ENCODE measurements around the gene LIN28B.

- TF ChIP-seq CTCF (IDR thresholded peaks at IDR 0.05; ENCODE audit: borderline replicate concordance, extremely low read depth, low read length, poor library complexity, severe bottlenecking) (no peak), EZH2 (IDR thresholded peaks at IDR 0.05; ENCODE audit: borderline replicate concordance, low read depth, low read length, severe bottlenecking) (no peak)
Observed at GRCh38 chr6:105015482-105015881, 58.6 kb downstream of the LIN28B start.

Data from DND-41 (cell line).